Aorta (tissue), 5 donors: ENCODE results near the gene ATP2A1. TPM values are rescaled to one million over a fixed set of nuclear protein-coding genes. Genes with fewer than 3 reads are reported as not detected.

Experiments used
- ATAC-seq: fragments of 200-7000 bp; cut with Tn5 transposase; one replicate; pipeline ENCODE4 v1.9.1; 2022; ENCODE audit warnings: moderate library complexity; ENCODE audit not compliant: low FRiP score
- DNase-seq, 2 donors: peaks; one replicate each; pipeline ENCODE4 v3.0.0-alpha.2; 2020
- H3K27ac ChIP-seq, 2 donors: one replicate each; pipeline ENCODE4 v1.5.1; 2013; ENCODE audit warnings: low read length in 2 of 2, mild to moderate bottlenecking in 2 of 2, moderate library complexity in 2 of 2, control low read depth in 1 of 2, inconsistent platforms in 1 of 2, low read depth in 1 of 2
- H3K27me3 ChIP-seq, 2 donors: one replicate each; pipeline ENCODE4 v1.6.1; 2013; ENCODE audit warnings: control low read depth in 1 of 2, low read length in 1 of 2, mild to moderate bottlenecking in 1 of 2, moderate library complexity in 1 of 2; ENCODE audit not compliant: insufficient read depth in 2 of 2, control insufficient read depth in 1 of 2
- H3K36me3 ChIP-seq, 2 donors: one replicate each; pipeline ENCODE4 v1.6.1; 2013; ENCODE audit warnings: control low read depth in 1 of 2, low read length in 1 of 2, mild to moderate bottlenecking in 1 of 2; ENCODE audit not compliant: insufficient read depth in 2 of 2, control insufficient read depth in 1 of 2
- H3K4me1 ChIP-seq, 2 donors: one replicate each; pipeline ENCODE4 v1.6.1; 2013; ENCODE audit warnings: low read length in 2 of 2, control low read depth in 1 of 2, mild to moderate bottlenecking in 1 of 2, moderate library complexity in 1 of 2; ENCODE audit not compliant: insufficient read depth in 2 of 2, control insufficient read depth in 1 of 2
- H3K4me3 ChIP-seq, 2 donors: one replicate each; pipeline ENCODE4 v1.5.1; 2013; ENCODE audit warnings: low read length in 2 of 2, control low read depth in 1 of 2, mild to moderate bottlenecking in 1 of 2
- H3K9me3 ChIP-seq: one replicate; pipeline ENCODE4 v1.6.1; 2013; ENCODE audit warnings: mild to moderate bottlenecking, low read length; ENCODE audit not compliant: control insufficient read depth
- WGBS, 2 donors: extraction: QIAGEN DNeasy Blood & Tissue Kit; methylation state at CpG; one replicate each; pipeline ENCODE4 v1.1.7; 2013; 5-methylcytosine and 5-hydroxymethylcytosine counted together
- intact Hi-C, 2 donors: fragments of 100-400 bp; cut with DNase I; formaldehyde crosslinking; loops; one replicate each; pipeline versions ENCODE4 v1.14.2 to v1.15.0; 2022
- polyA plus RNA-seq, 2 donors: library from polyadenylated mRNA; stranded (reverse); fragments of 200-250 nt; gene quantifications; one replicate each; pipeline ENCODE4 v1.2.3, GENCODE V29; 2013
- total RNA-seq, 2 donors: library from RNA; stranded (reverse); fragmentation: NEBNext Ultra II Directional; extraction: Animal tissue kit (Norgen Biotek cat#: 25700); gene quantifications; one replicate each; pipeline ENCODE4 v1.2.1, GENCODE V29; 2021
- donor health status: healthy with polysubstance abuse.
- donor health status: Bipolar disorder and iron deficiency.
- donor health status: DM: no; HTN: no; CAD: no.
- donor health status: DM: no; HTN: no; CAD: no.
- donor health status: DM: yes; HTN: yes; CAD: no.

The ATP2A1 gene
- total and polyA plus RNA-seq, 4 donors, result 0.36 to 0.97 (median 0.43) TPM

DNA sequence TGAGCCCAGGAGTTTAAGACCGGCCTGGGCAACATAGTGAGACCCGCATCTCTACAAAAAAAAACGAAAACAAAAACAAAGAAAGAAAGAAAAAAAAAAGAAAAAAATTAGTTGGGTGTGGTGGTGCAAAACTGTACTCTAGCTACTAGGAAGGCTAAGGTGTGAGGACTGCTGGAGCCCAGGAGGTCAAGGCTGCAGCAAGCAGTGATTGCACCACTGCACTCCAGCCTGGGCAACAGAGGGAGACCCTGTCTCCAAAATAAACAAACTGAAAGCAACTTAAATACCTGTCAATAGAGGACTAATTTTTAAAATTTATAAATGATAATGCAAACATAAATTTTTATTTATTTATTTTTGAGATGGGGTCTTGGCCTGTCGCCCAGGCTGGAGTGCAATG, 17.3 kb downstream of the ATP2A1 start:
- ATAC-seq (no peak), DNase-seq (no peak)
- no peak overlapping the region for H3K4me3 ChIP-seq
- no peak overlapping the region for H3K27ac ChIP-seq
- 87 to 89% methylated on average over 4 of the region's 4 CpGs for WGBS, 2 donors
- H3K9me3 ChIP-seq, result no peaks in the 10 kb centered on the region
- H3K27me3 ChIP-seq, result no peaks in the 10 kb centered on the region
- H3K4me1 ChIP-seq, result no peaks in the 10 kb centered on the region
- intact Hi-C loops, result no loop called here
- H3K36me3 ChIP-seq, result no peaks in the 10 kb centered on the region

DNA sequence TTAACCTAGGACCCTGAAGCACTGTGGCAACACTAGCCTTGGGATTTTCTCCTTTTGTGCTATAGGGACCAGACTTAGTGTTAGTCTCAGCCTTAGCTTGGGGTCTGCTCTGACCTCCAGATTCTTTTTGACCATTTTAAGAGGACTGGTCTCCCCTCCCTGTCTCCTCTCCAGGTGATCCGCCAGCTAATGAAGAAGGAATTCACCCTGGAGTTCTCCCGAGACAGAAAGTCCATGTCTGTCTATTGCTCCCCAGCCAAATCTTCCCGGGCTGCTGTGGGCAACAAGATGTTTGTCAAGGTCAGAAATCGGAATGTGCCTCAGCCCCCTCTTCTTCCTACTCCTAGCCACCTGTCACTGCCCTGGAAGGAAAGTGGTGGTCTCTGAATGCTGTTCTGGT, 19.5 kb downstream of the ATP2A1 start:
- 87 to 92% methylated on average over 4 of the region's 4 CpGs for WGBS, 2 donors
- ATAC-seq, result no peak
- no peak overlapping the region for H3K4me3 ChIP-seq
- H3K27ac ChIP-seq, result no peak overlapping the region
- intact Hi-C loops, result no loop called here
- H3K27me3 ChIP-seq, result no peaks in the 10 kb centered on the region
- DNase-seq, result no peak
- no peaks in the 10 kb centered on the region for H3K9me3 ChIP-seq
- no peaks in the 10 kb centered on the region for H3K4me1 ChIP-seq
- no peaks in the 10 kb centered on the region for H3K36me3 ChIP-seq

DNA sequence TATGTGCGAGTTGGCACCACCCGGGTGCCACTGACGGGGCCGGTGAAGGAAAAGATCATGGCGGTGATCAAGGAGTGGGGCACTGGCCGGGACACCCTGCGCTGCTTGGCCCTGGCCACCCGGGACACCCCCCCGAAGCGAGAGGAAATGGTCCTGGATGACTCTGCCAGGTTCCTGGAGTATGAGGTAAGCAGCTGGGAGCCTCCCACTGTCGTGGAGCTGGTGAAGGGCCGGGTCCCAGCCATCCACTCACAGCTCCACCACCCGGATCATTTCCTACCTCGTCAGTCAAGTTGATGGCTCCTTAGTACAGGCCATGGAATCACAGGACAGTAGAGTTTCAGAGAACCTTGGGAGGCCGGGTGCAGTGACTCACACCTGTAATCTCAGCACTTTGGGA, 20.0 kb downstream of the ATP2A1 start:
- Histone ChIP-seq H3K27me3 (no peaks in the 10 kb centered on the region), H3K4me1 (no peaks in the 10 kb centered on the region), H3K36me3 (no peaks in the 10 kb centered on the region), H3K4me3 (no peak overlapping the region), H3K27ac (no peak overlapping the region), H3K9me3 (no peaks in the 10 kb centered on the region)
- intact Hi-C loops, result no loop called here
- WGBS, 2 donors, result 86 to 87% methylated on average over 15 of the region's 15 CpGs
- ATAC-seq, result no peak
- no peak for DNase-seq

DNA sequence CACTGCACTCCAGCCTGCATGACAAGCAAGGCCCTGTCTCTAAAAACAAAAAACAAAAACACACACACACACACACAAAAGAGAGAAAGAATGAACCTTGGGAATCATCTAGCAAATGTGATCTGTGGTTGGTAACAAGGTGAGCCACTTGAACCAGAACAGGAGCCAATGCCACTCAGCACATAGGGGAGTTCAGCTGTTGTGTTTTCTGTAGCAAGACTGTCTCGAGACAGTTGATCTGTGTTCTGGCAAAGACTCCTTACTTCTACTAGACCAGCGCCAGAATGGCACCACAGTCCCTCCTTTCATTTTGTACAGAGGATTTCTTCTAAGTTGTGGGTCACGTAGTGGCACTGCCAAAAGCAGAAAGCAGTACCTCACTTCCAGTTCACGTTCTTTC, 20.7 kb downstream of the ATP2A1 start:
- DNase-seq, result no peak
- Histone ChIP-seq H3K27ac (no peak overlapping the region), H3K36me3 (no peaks in the 10 kb centered on the region), H3K4me1 (no peaks in the 10 kb centered on the region), H3K4me3 (no peak overlapping the region), H3K27me3 (no peaks in the 10 kb centered on the region), H3K9me3 (no peaks in the 10 kb centered on the region)
- intact Hi-C loops, result no loop called here
- no peak for ATAC-seq
- 79 to 84% methylated on average over 4 of the region's 4 CpGs for WGBS, 2 donors

DNA sequence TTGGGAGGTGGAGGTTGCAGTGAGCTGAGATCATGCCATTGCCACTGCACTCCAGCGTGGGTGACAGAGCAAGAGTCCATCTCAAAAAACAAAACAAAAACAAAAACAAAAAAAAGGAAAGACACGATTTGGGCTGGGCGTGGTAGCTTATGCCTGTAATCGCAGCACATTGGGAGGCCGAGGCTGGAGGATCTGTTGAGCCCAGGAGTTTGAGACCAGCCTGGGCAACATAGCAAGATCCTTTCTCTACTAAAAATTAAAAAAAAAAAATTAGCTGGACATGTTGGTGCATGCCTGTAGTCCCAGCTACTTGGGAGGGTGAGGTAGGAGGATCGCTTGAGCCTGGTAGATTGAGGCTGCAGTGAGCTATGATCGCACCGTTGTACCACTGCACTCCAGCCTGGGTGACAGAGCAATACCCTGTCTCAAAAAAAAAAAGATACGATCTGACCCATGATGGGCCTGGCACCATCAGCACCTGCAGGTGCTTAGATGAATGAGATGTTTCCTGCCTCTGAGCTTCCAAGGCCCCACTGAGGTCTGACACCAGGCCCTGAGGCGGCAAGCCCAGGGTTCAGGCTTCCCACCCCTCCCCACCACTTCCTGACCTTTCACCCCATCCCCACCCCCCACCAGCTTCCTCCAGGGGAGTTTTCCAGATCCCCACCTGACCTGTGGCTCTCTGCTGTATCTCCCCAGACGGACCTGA, 21.7 kb downstream of the ATP2A1 start:
- 90 to 91% methylated on average over 11 of the region's 11 CpGs for WGBS, 2 donors
- intact Hi-C loops, result no loop called here
- DNase-seq, result no peak
- no peaks in the 10 kb centered on the region for H3K27me3 ChIP-seq
- no peak overlapping the region for H3K27ac ChIP-seq
- no peaks in the 10 kb centered on the region for H3K9me3 ChIP-seq
- no peak for ATAC-seq
- H3K36me3 ChIP-seq, result no peaks in the 10 kb centered on the region
- H3K4me1 ChIP-seq, result no peaks in the 10 kb centered on the region
- H3K4me3 ChIP-seq, result no peak overlapping the region

DNA sequence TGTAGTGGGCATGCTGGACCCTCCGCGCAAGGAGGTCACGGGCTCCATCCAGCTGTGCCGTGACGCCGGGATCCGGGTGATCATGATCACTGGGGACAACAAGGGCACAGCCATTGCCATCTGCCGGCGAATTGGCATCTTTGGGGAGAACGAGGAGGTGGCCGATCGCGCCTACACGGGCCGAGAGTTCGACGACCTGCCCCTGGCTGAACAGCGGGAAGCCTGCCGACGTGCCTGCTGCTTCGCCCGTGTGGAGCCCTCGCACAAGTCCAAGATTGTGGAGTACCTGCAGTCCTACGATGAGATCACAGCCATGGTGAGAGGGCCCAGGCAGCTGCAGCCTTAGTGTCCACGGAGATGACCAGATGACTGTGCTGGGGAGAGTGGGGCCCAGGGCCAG, 22.3 kb downstream of the ATP2A1 start:
- Histone ChIP-seq H3K36me3 (no peaks in the 10 kb centered on the region), H3K27ac (no peak overlapping the region), H3K4me3 (no peak overlapping the region), H3K27me3 (no peaks in the 10 kb centered on the region), H3K9me3 (no peaks in the 10 kb centered on the region), H3K4me1 (no peaks in the 10 kb centered on the region)
- ATAC-seq (no peak), DNase-seq (no peak)
- intact Hi-C loops, result no loop called here
- 91 to 92% methylated on average over 25 of the region's 25 CpGs for WGBS, 2 donors

DNA sequence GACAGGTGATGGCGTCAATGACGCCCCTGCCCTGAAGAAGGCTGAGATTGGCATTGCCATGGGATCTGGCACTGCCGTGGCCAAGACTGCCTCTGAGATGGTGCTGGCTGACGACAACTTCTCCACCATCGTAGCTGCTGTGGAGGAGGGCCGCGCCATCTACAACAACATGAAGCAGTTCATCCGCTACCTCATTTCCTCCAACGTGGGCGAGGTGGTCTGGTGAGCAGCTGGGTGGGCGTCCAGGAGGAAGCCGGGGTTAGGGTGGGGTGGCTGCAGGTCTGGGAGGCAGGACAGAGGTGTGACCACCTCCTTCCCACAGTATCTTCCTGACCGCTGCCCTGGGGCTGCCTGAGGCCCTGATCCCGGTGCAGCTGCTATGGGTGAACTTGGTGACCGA, 23.6 kb downstream of the ATP2A1 start:
- WGBS, 2 donors, result 90 to 92% methylated on average over 15 of the region's 15 CpGs
- DNase-seq, result no peak
- Histone ChIP-seq H3K9me3 (no peaks in the 10 kb centered on the region), H3K4me3 (no peak overlapping the region), H3K36me3 (no peaks in the 10 kb centered on the region), H3K27ac (no peak overlapping the region), H3K4me1 (no peaks in the 10 kb centered on the region), H3K27me3 (no peaks in the 10 kb centered on the region)
- intact Hi-C loops, result no loop called here
- ATAC-seq, result no peak

DNA sequence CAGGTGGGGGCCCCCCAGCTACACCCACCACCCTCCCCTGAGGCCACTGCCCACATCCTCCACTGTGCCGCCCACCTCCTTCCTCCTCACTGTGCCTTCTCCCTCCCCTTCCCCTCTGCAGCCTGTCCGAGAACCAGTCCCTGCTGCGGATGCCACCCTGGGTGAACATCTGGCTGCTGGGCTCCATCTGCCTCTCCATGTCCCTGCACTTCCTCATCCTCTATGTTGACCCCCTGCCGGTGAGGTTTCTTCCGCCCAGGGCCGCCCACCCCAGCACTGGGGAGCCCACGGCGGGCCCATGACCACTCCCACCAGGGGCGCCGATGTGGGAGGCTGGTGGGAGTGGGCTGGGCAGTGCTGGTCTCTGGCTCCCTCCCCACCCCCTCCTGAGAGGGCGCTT, 24.6 kb downstream of the ATP2A1 start:
- ATAC-seq (no peak), DNase-seq (no peak)
- Histone ChIP-seq H3K27ac (no peak overlapping the region), H3K27me3 (no peaks in the 10 kb centered on the region), H3K36me3 (no peaks in the 10 kb centered on the region), H3K4me1 (no peaks in the 10 kb centered on the region), H3K9me3 (no peaks in the 10 kb centered on the region), H3K4me3 (no peak overlapping the region)
- 71% methylated on average over 11 of the region's 11 CpGs for WGBS, 2 donors
- intact Hi-C loops, result no loop called here

DNA sequence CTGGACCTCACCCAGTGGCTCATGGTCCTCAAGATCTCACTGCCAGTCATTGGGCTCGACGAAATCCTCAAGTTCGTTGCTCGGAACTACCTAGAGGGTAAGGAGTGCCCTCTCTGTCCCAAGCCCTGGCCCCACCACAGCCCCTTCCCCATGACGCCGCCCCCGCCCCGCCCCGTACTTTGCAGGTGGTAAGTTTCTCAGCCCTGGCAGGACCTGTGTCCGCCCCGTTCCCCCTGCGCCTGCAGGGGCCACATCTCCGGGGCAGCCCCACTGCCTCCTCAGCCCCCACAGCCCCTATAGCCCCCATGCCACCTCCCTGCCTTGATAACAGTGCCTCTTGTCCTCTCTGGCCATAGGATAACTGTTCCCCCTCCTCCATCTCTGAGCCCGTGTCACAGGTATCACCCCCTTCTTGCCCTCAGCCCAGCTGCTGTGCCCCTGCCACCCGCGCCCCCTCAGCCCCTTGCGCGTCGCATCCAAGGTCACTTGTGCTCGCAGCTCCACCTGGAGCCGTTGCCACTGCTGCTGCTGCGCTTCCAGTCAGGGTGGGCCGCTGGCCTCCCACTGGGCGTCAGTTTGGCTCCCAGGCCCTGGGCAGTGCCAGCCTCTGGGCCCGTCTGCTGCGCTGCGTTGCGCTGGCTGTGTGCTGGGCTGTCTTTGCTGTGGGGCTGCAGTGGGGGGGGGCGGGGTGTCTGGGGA, 25.2 kb downstream of the ATP2A1 start:
- Histone ChIP-seq H3K27ac (no peak overlapping the region), H3K27me3 (no peaks in the 10 kb centered on the region), H3K4me1 (no peaks in the 10 kb centered on the region), H3K36me3 (no peaks in the 10 kb centered on the region), H3K9me3 (no peaks in the 10 kb centered on the region), H3K4me3 (no peak overlapping the region)
- no peak for DNase-seq
- ATAC-seq, result no peak
- 85 to 88% methylated on average over 29 of the region's 29 CpGs for WGBS, 2 donors
- intact Hi-C loops, result no loop called here
